Right lobe of liver (tissue), 6 donors: ENCODE measurements around the gene FAM120AOS. TPM values are rescaled to one million over a fixed set of nuclear protein-coding genes. Genes with fewer than 3 reads are reported as not detected.
A peak's percentile ranks its signal among the peaks of the same experiment; 100 is the strongest.

ENCODE experiments used
- ATAC-seq, 4 donors: fragments of 200-7000 bp; cut with Tn5 transposase; one replicate each; pipeline ENCODE4 v1.9.1; 2020; ENCODE audit warnings: mild to moderate bottlenecking in 4 of 4, moderate library complexity in 4 of 4
- DNase-seq, 3 donors: peaks; one replicate each; pipeline ENCODE4 v3.0.0-alpha.2; 2020
- H3K27ac ChIP-seq, 3 donors: fragments of 200-600 bp; one replicate each; pipeline ENCODE4 v1.8.0; 2022
- H3K27me3 ChIP-seq, 2 donors: fragments of 200-600 bp; one replicate each; pipeline ENCODE4 v1.8.0; 2022
- H3K36me3 ChIP-seq, 4 donors: fragments of 200-600 bp; sonication (generic) in 1 of 4; one replicate each; pipeline versions ENCODE4 v1.5.1 to v1.8.0; 2017 to 2022; ENCODE audit warnings: control low read depth in 1 of 4
- H3K4me1 ChIP-seq, 4 donors: fragments of 200-600 bp; sonication (generic) in 1 of 4; one replicate each; pipeline versions ENCODE4 v1.5.1 to v1.8.0; 2017 to 2022; ENCODE audit warnings: control low read depth in 1 of 4
- H3K4me3 ChIP-seq, 3 donors: fragments of 200-600 bp; one replicate each; pipeline ENCODE4 v1.8.0; 2022
- H3K9me3 ChIP-seq, 4 donors: fragments of 200-600 bp; sonication (generic) in 1 of 4; one replicate each; pipeline versions ENCODE4 v1.5.1 to v1.8.0; 2017 to 2022; ENCODE audit warnings: control low read depth in 1 of 4
- POLR2A ChIP-seq: fragments of 450-650 bp; IDR thresholded peaks from one replicate; pipeline ENCODE4 v1.6.1; 2017; ENCODE audit warnings: antibody characterized with exemption, mild to moderate bottlenecking
- WGBS: methylation state at CpG from one replicate; pipeline ENCODE4 v1.1.6; 2018; ENCODE audit warnings: low coverage, low lambda C conversion rate; ENCODE audit not compliant: insufficient coverage; ENCODE audit errors: missing lambda C conversion rate; 5-methylcytosine and 5-hydroxymethylcytosine counted together
- intact Hi-C, 2 donors: fragments of 100-400 bp; cut with DNase I; formaldehyde crosslinking; loops; one replicate each; pipeline versions ENCODE4 v1.11.2 to v1.14.1; 2022
- total RNA-seq, 6 experiments: library from RNA; depleted of rRNA in 2 of 6; stranded (reverse); fragments of >200 nt in 2 of 6; fragmentation: NEBNext Ultra II Directional in 3 of 6; extraction: Animal tissue kit (Norgen Biotek cat#: 25700) in 3 of 6; gene quantifications; one replicate each; pipeline versions ENCODE4 v1.1.0 to v1.2.4, GENCODE V29; 2016 to 2023
- TF ChIP-seq, protein P1 (sequence below), 4 donors: fragments of 200-600 bp in 3 of 4; fragments of 450-650 bp in 1 of 4; IDR thresholded peaks; one replicate each; pipeline versions ENCODE4 v1.5.1 to v1.8.0; 2016 to 2022; ENCODE audit warnings: antibody characterized with exemption in 4 of 4, mild to moderate bottlenecking in 2 of 4
- donor health status: DM: no; HTN: yes; CAD: no.
- donor health status: DM: no; HTN: no; CAD: no.
- donor health status: DM: no; HTN: no; CAD: no.
- donor health status: DM: no; HTN: yes; CAD: no.
- donor health status: DM: no; HTN: yes; CAD: no.

Gene FAM120AOS
- total RNA-seq, 6 experiments from 2014 or later = 14.4 to 20.8 (median 17.9) TPM

DNA sequence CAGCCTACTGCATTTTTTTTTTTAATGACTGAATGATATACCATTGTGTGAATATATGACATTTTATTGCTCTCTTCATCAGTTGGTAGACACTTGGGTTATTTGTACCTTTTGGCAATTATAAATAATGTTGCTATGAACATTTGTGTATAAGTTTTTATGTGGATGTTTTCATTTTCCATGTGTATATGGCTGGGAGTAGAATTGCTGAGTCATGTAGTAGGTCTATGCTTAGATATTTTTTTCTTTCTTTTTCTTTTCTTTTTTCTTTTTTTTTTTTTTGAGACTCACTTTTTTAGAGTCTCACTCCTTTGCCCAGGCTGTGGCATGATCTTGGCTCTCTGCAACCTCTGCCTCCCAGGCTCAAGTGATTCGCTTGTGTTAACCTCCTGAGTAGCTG is 32.9 kb upstream of the FAM120AOS start:
- H3K9me3 ChIP-seq = no peaks in the 10 kb centered on the region
- H3K4me1 ChIP-seq = no peaks in the 10 kb centered on the region
- no peak for DNase-seq
- no peaks in the 10 kb centered on the region for H3K27me3 ChIP-seq
- no peak overlapping the region for H3K27ac ChIP-seq
- peaks cover 0 to 10% (median 0%) of the 10 kb centered on the region in 4 donors for H3K36me3 ChIP-seq
- no peak overlapping the region for H3K4me3 ChIP-seq
- WGBS = 100% methylated on average over 1 of the region's 1 CpG
- ATAC-seq = no peak
- intact Hi-C loops = no loop called here
- TF ChIP-seq POLR2A = no peak
- TF ChIP-seq, protein P1, sequence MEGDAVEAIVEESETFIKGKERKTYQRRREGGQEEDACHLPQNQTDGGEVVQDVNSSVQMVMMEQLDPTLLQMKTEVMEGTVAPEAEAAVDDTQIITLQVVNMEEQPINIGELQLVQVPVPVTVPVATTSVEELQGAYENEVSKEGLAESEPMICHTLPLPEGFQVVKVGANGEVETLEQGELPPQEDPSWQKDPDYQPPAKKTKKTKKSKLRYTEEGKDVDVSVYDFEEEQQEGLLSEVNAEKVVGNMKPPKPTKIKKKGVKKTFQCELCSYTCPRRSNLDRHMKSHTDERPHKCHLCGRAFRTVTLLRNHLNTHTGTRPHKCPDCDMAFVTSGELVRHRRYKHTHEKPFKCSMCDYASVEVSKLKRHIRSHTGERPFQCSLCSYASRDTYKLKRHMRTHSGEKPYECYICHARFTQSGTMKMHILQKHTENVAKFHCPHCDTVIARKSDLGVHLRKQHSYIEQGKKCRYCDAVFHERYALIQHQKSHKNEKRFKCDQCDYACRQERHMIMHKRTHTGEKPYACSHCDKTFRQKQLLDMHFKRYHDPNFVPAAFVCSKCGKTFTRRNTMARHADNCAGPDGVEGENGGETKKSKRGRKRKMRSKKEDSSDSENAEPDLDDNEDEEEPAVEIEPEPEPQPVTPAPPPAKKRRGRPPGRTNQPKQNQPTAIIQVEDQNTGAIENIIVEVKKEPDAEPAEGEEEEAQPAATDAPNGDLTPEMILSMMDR (IDR thresholded peaks at IDR 0.05) = no peak

GRCh38 chr9:93483497-93483896 is 30.1 kb upstream of the FAM120AOS start:
- Histone ChIP-seq H3K27ac (no peak overlapping the region), H3K36me3 (peaks cover 0 to 10% (median 0%) of the 10 kb centered on the region in 4 donors), H3K9me3 (no peaks in the 10 kb centered on the region), H3K4me3 (no peak overlapping the region), H3K4me1 (no peaks in the 10 kb centered on the region), H3K27me3 (no peaks in the 10 kb centered on the region)
- ATAC-seq = no peak
- intact Hi-C loops = no loop called here
- no peak for TF ChIP-seq POLR2A
- TF ChIP-seq, protein P1 (IDR thresholded peaks at IDR 0.05) = no peak
- WGBS = 96% methylated on average over 2 of the region's 2 CpGs
- no peak for DNase-seq

- ATAC-seq = peak in 1 of 4 donors; percentile 22
- H3K9me3 ChIP-seq = no peaks in the 10 kb centered on the region
- H3K27me3 ChIP-seq = no peaks in the 10 kb centered on the region
- TF ChIP-seq POLR2A = no peak
- TF ChIP-seq, protein P1 (IDR thresholded peaks at IDR 0.05) = no peak
- no peak for DNase-seq
- intact Hi-C loops = no loop called here
- peaks cover 0 to 12% (median 0%) of the 10 kb centered on the region in 4 donors for H3K36me3 ChIP-seq
- no peaks in the 10 kb centered on the region for H3K4me1 ChIP-seq
- no peak overlapping the region for H3K4me3 ChIP-seq
- H3K27ac ChIP-seq = no peak overlapping the region
- 98% methylated on average over 5 of the region's 7 CpGs for WGBS
Observed at GRCh38 chr9:93480728-93481324, 27.4 kb upstream of the FAM120AOS start.

GRCh38 chr9:93480262-93480661 is 26.9 kb upstream of the FAM120AOS start:
- H3K4me1 ChIP-seq = no peaks in the 10 kb centered on the region
- 100% methylated on average over 4 of the region's 4 CpGs for WGBS
- H3K27ac ChIP-seq = no peak overlapping the region
- DNase-seq (no peak), ATAC-seq (no peak)
- peaks cover 0 to 12% (median 0%) of the 10 kb centered on the region in 4 donors for H3K36me3 ChIP-seq
- no peaks in the 10 kb centered on the region for H3K27me3 ChIP-seq
- no peaks in the 10 kb centered on the region for H3K9me3 ChIP-seq
- no peak overlapping the region for H3K4me3 ChIP-seq
- intact Hi-C loops = no loop called here
- TF ChIP-seq, protein P1 (IDR thresholded peaks at IDR 0.05) = no peak
- no peak for TF ChIP-seq POLR2A
